A549 (cell line): Measurements from ENCODE around the gene DNM3. TPM values are rescaled to one million over a fixed set of nuclear protein-coding genes. Genes with fewer than 3 reads are reported as not detected.
A peak's percentile ranks its signal among the peaks of the same experiment; 100 is the strongest.

Source experiments
- ATAC-seq, 2 experiments: fragments of 200-7000 bp in 1 of 2; fragments of >200 bp in 1 of 2; cut with Nextera tagmentation in 1 of 2; cut with Tn5 transposase in 1 of 2; 3 replicates each; pipeline versions ENCODE4 v1.8.0 to v1.9.1; 2018 to 2020; ENCODE audit warnings: mild to moderate bottlenecking in 1 of 2, moderate library complexity in 1 of 2
- CTCF ChIA-PET: fragments of 300-600 bp; sonication (Branson Sonifier 250); formaldehyde crosslinking; extraction: SDS; loops from one replicate; lab custom pipeline; 2021; ENCODE audit warnings: antibody characterized with exemption, inconsistent platforms; lab: Yijun Ruan, JAX
- POLR2A ChIA-PET: fragments of 350-600 bp; formaldehyde crosslinking; extraction: SDS; loops from one replicate; lab custom pipeline; 2021; ENCODE audit warnings: antibody characterized with exemption, inconsistent platforms; lab: Yijun Ruan, JAX
- DNase-seq, 2 experiments: peaks; one replicate each; pipeline versions ENCODE4 v3.0.0 to v3.0.0-alpha.2; 2011 to 2016; ENCODE audit warnings: low read depth in 1 of 2, low spot score in 1 of 2
- FAIRE-seq: peaks from 2 replicates; lab custom pipeline; 2011; peaks lifted over from hg19 to GRCh38; lab: Jason Lieb, UNC
- H3K27ac ChIP-seq, 2 experiments: fragments of >200 bp; sonication (Bioruptor Twin); formaldehyde crosslinking; 3 replicates each; pipeline ENCODE4 v1.5.1; 2016 to 2017
- H3K4me1 ChIP-seq: fragments of >200 bp; sonication (Bioruptor Twin); formaldehyde crosslinking; 3 replicates; pipeline ENCODE4 v1.6.1; 2016
- H3K4me2 ChIP-seq: fragments of >200 bp; sonication (Bioruptor Twin); formaldehyde crosslinking; 3 replicates; pipeline ENCODE4 v1.6.1; 2016
- H3K4me3 ChIP-seq: fragments of >200 bp; sonication (Bioruptor Twin); formaldehyde crosslinking; 3 replicates; pipeline ENCODE4 v1.5.1; 2016
- H3K9me3 ChIP-seq: fragments of >200 bp; sonication (Bioruptor Twin); formaldehyde crosslinking; 3 replicates; pipeline ENCODE4 v1.6.1; 2016
- BCL3 ChIP-seq: fragments of >200 bp; sonication (Bioruptor Twin); formaldehyde crosslinking; IDR thresholded peaks from 3 replicates; pipeline ENCODE4 v1.6.1; 2016
- CBX2 ChIP-seq: fragments of 200-600 bp; sonication (generic); IDR thresholded peaks from 2 replicates; pipeline ENCODE4 v1.6.1; 2016; ENCODE audit warnings: low read depth, mild to moderate bottlenecking, borderline replicate concordance
- CEBPB ChIP-seq, 2 experiments: fragments of >200 bp in 1 of 2; sonication (Bioruptor Twin) in 1 of 2; formaldehyde crosslinking in 1 of 2; IDR thresholded peaks; 2 replicates each; pipeline ENCODE4 v1.6.1; 2012 to 2016
- CHD4 ChIP-seq: fragments of 200-600 bp; sonication (generic); IDR thresholded peaks from 2 replicates; pipeline ENCODE4 v1.6.1; 2016; ENCODE audit warnings: antibody characterized with exemption, mild to moderate bottlenecking, borderline replicate concordance
- EP300 ChIP-seq, 2 experiments: fragments of >200 bp; sonication (Bioruptor Twin); formaldehyde crosslinking; IDR thresholded peaks; 2 replicates in 1 of 2; 3 replicates in 1 of 2; pipeline ENCODE4 v1.6.1; 2016 to 2017
- FOSB ChIP-seq: fragments of 250-450 bp; sonication (Bioruptor Pico); IDR thresholded peaks from 2 replicates; pipeline ENCODE4 v1.5.0; 2020; ENCODE audit warnings: mild to moderate bottlenecking, moderate library complexity
- HDAC2 ChIP-seq: fragments of 200-600 bp; sonication (generic); IDR thresholded peaks from 2 replicates; pipeline ENCODE4 v1.6.1; 2016
- HEYL ChIP-seq: fragments of 250-450 bp; sonication (Bioruptor Pico); IDR thresholded peaks from 2 replicates; pipeline ENCODE4 v1.8.0; 2021; ENCODE audit warnings: mild to moderate bottlenecking, moderate library complexity
- HMGXB4 ChIP-seq: fragments of 250-450 bp; sonication (Bioruptor Pico); IDR thresholded peaks from 2 replicates; pipeline ENCODE4 v1.5.0; 2021; ENCODE audit warnings: mild to moderate bottlenecking, moderate library complexity, borderline replicate concordance
- HOXA7 ChIP-seq: fragments of 250-450 bp; sonication (Bioruptor Pico); IDR thresholded peaks from 2 replicates; pipeline ENCODE4 v1.5.0; 2020; ENCODE audit warnings: mild to moderate bottlenecking, moderate library complexity
- HOXB5 ChIP-seq: fragments of 250-450 bp; sonication (Bioruptor Pico); IDR thresholded peaks from 2 replicates; pipeline ENCODE4 v1.5.0; 2020; ENCODE audit warnings: mild to moderate bottlenecking, moderate library complexity
- KDM1A ChIP-seq: fragments of 200-600 bp; sonication (generic); IDR thresholded peaks from 2 replicates; pipeline ENCODE4 v1.6.1; 2016; ENCODE audit warnings: low read depth, mild to moderate bottlenecking
- MAFK ChIP-seq: fragments of 450-650 bp; IDR thresholded peaks from 2 replicates; pipeline ENCODE4 v1.6.1; 2014; ENCODE audit not compliant: partially characterized antibody
- MYC ChIP-seq: IDR thresholded peaks from 2 replicates; pipeline ENCODE4 v1.6.1; 2012; ENCODE audit warnings: mild to moderate bottlenecking, inconsistent platforms, low read length, improper control_type of control experiment, borderline replicate concordance
- NR3C1 ChIP-seq: fragments of >200 bp; sonication (Bioruptor Twin); formaldehyde crosslinking; IDR thresholded peaks from 3 replicates; pipeline ENCODE4 v1.6.1; 2017
- POLR2AphosphoS2 ChIP-seq: conservative IDR thresholded peaks from 2 replicates; pipeline ENCODE4 v1.6.1; 2012; ENCODE audit warnings: low read length, improper control_type of control experiment, inconsistent platforms
- RARB ChIP-seq: fragments of 250-450 bp; sonication (Bioruptor Pico); IDR thresholded peaks from 2 replicates; pipeline ENCODE4 v1.8.0; 2021; ENCODE audit warnings: mild to moderate bottlenecking, moderate library complexity
- RFX5 ChIP-seq: fragments of 450-650 bp; IDR thresholded peaks from 2 replicates; pipeline ENCODE4 v1.7.1; 2014; ENCODE audit warnings: antibody characterized with exemption, mild to moderate bottlenecking, moderate library complexity
- RNF2 ChIP-seq: fragments of 200-600 bp; sonication (generic); IDR thresholded peaks from 2 replicates; pipeline ENCODE4 v1.6.1; 2016; ENCODE audit warnings: low read depth, mild to moderate bottlenecking, antibody characterized with exemption, moderate library complexity, borderline replicate concordance
- SREBF2 ChIP-seq: fragments of 450-650 bp; IDR thresholded peaks from 2 replicates; pipeline ENCODE4 v1.6.1; 2014; ENCODE audit warnings: mild to moderate bottlenecking, moderate library complexity
- TP53 ChIP-seq: fragments of 250-450 bp; sonication (Bioruptor Pico); IDR thresholded peaks from 2 replicates; pipeline ENCODE4 v1.5.0; 2021; ENCODE audit warnings: mild to moderate bottlenecking, moderate library complexity
- ZFP36 ChIP-seq: fragments of 450-650 bp; IDR thresholded peaks from 2 replicates; pipeline ENCODE4 v1.6.1; 2014; ENCODE audit warnings: borderline replicate concordance; ENCODE audit not compliant: partially characterized antibody
- ZNF302 ChIP-seq: fragments of 250-450 bp; sonication (Bioruptor Pico); IDR thresholded peaks from 2 replicates; pipeline ENCODE4 v1.9.0; 2021; ENCODE audit warnings: inconsistent platforms, mild to moderate bottlenecking, moderate library complexity
- ZSCAN20 ChIP-seq: fragments of 250-450 bp; sonication (Bioruptor Pico); IDR thresholded peaks from 2 replicates; pipeline ENCODE4 v1.8.0; 2022; ENCODE audit warnings: mild to moderate bottlenecking, moderate library complexity
- WGBS: methylation state at CpG from one replicate; pipeline ENCODE4 v1.1.6; 2017; ENCODE audit errors: missing lambda C conversion rate; 5-methylcytosine and 5-hydroxymethylcytosine counted together
- polyA plus RNA-seq, 4 experiments: library from polyadenylated mRNA; depleted of rRNA in 3 of 4; stranded (reverse); fragments of >200 nt; fragmentation: RNase III in 1 of 4; extraction: RNeasy Plus Mini Kit Qiagen cat#74134 plus additional on column Dnase treatment in 1 of 4; gene quantifications; 2 replicates in 3 of 4; 3 replicates in 1 of 4; pipeline ENCODE4 v1.2.3, GENCODE V29; 2011 to 2017
- TF ChIP-seq, protein P1 (sequence below): fragments of 150-350 bp; IDR thresholded peaks from 2 replicates; pipeline ENCODE4 v1.6.1; 2014; ENCODE audit warnings: low read depth, mild to moderate bottlenecking, low read length
- TF ChIP-seq, protein P2 (sequence below): fragments of 250-450 bp; sonication (Bioruptor Pico); IDR thresholded peaks from 2 replicates; pipeline ENCODE4 v1.5.0; 2020; ENCODE audit warnings: low read depth, mild to moderate bottlenecking, moderate library complexity
- TF ChIP-seq, protein P3 (sequence below): IDR thresholded peaks from 2 replicates; pipeline ENCODE4 v1.6.1; 2012
- TF ChIP-seq, protein P4 (sequence below): fragments of >200 bp; sonication (Bioruptor Twin); formaldehyde crosslinking; IDR thresholded peaks from 3 replicates; pipeline ENCODE4 v1.5.1; 2016
- TF ChIP-seq, protein P5 (sequence below): fragments of >200 bp; sonication (Bioruptor Twin); formaldehyde crosslinking; IDR thresholded peaks from 2 replicates; pipeline ENCODE4 v1.6.1; 2016

The DNM3 gene
- polyA plus RNA-seq, 2 of the 4 experiments (the other 2 are of a cell fraction): 0.57 to 1.5 TPM

- H3K4me1 ChIP-seq: peaks cover 83% of the 10 kb centered on the region
- ChIA-PET CTCF (interaction anchor here (1.0 to 2.9 kb wide), 4 partner anchors 11 to 352 kb away, joined by 3 to 10 read pairs (median 3); no protein-coding TSS in a partner anchor), POLR2A (interaction anchor here (1.4 kb wide), 1 partner anchor 33 kb away, joined by 8 read pairs; no protein-coding TSS in a partner anchor)
- FAIRE-seq (no peak), DNase-seq (no peak), ATAC-seq (no peak)
- H3K9me3 ChIP-seq: no peaks in the 10 kb centered on the region
- H3K27ac ChIP-seq: peak overlapping the region; percentile 74 to 93
- H3K4me2 ChIP-seq: no peak overlapping the region
- TF ChIP-seq SREBF2 (no peak), ZFP36 (no peak), HEYL (CRISPR knock-in tag) (no peak), RARB (CRISPR knock-in tag) (no peak)
- TF ChIP-seq, protein P1, sequence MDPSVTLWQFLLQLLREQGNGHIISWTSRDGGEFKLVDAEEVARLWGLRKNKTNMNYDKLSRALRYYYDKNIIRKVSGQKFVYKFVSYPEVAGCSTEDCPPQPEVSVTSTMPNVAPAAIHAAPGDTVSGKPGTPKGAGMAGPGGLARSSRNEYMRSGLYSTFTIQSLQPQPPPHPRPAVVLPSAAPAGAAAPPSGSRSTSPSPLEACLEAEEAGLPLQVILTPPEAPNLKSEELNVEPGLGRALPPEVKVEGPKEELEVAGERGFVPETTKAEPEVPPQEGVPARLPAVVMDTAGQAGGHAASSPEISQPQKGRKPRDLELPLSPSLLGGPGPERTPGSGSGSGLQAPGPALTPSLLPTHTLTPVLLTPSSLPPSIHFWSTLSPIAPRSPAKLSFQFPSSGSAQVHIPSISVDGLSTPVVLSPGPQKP: no peak
- TF ChIP-seq, protein P2, sequence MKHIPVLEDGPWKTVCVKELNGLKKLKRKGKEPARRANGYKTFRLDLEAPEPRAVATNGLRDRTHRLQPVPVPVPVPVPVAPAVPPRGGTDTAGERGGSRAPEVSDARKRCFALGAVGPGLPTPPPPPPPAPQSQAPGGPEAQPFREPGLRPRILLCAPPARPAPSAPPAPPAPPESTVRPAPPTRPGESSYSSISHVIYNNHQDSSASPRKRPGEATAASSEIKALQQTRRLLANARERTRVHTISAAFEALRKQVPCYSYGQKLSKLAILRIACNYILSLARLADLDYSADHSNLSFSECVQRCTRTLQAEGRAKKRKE (CRISPR knock-in tag): no peak
- TF ChIP-seq, protein P3, sequence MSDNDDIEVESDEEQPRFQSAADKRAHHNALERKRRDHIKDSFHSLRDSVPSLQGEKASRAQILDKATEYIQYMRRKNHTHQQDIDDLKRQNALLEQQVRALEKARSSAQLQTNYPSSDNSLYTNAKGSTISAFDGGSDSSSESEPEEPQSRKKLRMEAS: no peak
- TF ChIP-seq, protein P4, sequence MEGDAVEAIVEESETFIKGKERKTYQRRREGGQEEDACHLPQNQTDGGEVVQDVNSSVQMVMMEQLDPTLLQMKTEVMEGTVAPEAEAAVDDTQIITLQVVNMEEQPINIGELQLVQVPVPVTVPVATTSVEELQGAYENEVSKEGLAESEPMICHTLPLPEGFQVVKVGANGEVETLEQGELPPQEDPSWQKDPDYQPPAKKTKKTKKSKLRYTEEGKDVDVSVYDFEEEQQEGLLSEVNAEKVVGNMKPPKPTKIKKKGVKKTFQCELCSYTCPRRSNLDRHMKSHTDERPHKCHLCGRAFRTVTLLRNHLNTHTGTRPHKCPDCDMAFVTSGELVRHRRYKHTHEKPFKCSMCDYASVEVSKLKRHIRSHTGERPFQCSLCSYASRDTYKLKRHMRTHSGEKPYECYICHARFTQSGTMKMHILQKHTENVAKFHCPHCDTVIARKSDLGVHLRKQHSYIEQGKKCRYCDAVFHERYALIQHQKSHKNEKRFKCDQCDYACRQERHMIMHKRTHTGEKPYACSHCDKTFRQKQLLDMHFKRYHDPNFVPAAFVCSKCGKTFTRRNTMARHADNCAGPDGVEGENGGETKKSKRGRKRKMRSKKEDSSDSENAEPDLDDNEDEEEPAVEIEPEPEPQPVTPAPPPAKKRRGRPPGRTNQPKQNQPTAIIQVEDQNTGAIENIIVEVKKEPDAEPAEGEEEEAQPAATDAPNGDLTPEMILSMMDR: no peak
- 92% methylated on average over 5 of the region's 5 CpGs for WGBS
- H3K4me3 ChIP-seq: no peak overlapping the region
These were observed 513.3 kb downstream of the DNM3 start for GRCh38 chr1:172354291-172355274.

- Histone ChIP-seq H3K4me2 (peak overlapping the region; percentile 66), H3K4me3 (no peak overlapping the region), H3K27ac (peak overlapping the region; percentile 90 to 93), H3K4me1 (peaks cover 88% of the 10 kb centered on the region), H3K9me3 (no peaks in the 10 kb centered on the region)
- peak in 1 of 2 experiments; percentile 65; a peak in 3 of 6 replicates for ATAC-seq
- peak; percentile 97 for FAIRE-seq
- POLR2A ChIA-PET: interaction anchor here (4.7 kb wide), 1 partner anchor 35 kb away, joined by 120 read pairs; no protein-coding TSS in a partner anchor
- CTCF ChIA-PET: interaction anchor here (1.1 to 2.9 kb wide), 2 partner anchors 14 to 35 kb away, joined by 3 to 10 read pairs; no protein-coding TSS in a partner anchor
- peak; percentile 44 to 86 for DNase-seq
- TF ChIP-seq RARB (CRISPR knock-in tag) (no peak), POLR2AphosphoS2 (no peak), BCL3 (no peak), EP300 (IDR thresholded peaks at IDR 0.05) (peak; percentile 53 to 63; a peak in 2 of 5 replicates), FOSB (CRISPR knock-in tag) (no peak), HOXA7 (CRISPR knock-in tag) (no peak), MAFK (peak; percentile 0), RFX5 (no peak), ZSCAN20 (CRISPR knock-in tag) (no peak), CEBPB (IDR thresholded peaks at IDR 0.05) (peak in 1 of 2 experiments; percentile 62; a peak in 1 of 4 replicates), HOXB5 (no peak), HMGXB4 (CRISPR knock-in tag) (no peak), KDM1A (no peak), CBX2 (no peak), RNF2 (no peak), MYC (no peak), ZNF302 (no peak), CHD4 (no peak), HDAC2 (no peak), NR3C1 (no peak), TP53 (no peak)
- TF ChIP-seq, protein P5, sequence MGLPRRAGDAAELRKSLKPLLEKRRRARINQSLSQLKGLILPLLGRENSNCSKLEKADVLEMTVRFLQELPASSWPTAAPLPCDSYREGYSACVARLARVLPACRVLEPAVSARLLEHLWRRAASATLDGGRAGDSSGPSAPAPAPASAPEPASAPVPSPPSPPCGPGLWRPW: no peak
These were observed 515.3 kb downstream of the DNM3 start for GRCh38 chr1:172356620-172357019.
